Osteocyte (in vitro differentiated cells): ENCODE results near the gene DENND4B. TPM values are rescaled to one million over a fixed set of nuclear protein-coding genes. Genes with fewer than 3 reads are reported as not detected.

Experiments
- DNase-seq: peaks from one replicate; pipeline ENCODE4 v3.0.0; 2021; ENCODE audit warnings: mixed read lengths; ENCODE audit not compliant: unreplicated experiment; ENCODE audit errors: extremely low spot score
- H3K27ac Mint-ChIP-seq: one replicate; pipeline ENCODE4 v1.8.0; 2021; ENCODE audit warnings: mild to moderate bottlenecking, mixed read lengths; ENCODE audit not compliant: unreplicated experiment
- H3K27me3 Mint-ChIP-seq: one replicate; pipeline ENCODE4 v1.8.0; 2021; ENCODE audit warnings: mixed read lengths; ENCODE audit not compliant: unreplicated experiment
- H3K36me3 Mint-ChIP-seq: one replicate; pipeline ENCODE4 v1.8.0; 2021; ENCODE audit warnings: mixed read lengths; ENCODE audit not compliant: unreplicated experiment
- H3K4me1 Mint-ChIP-seq: one replicate; pipeline ENCODE4 v1.8.0; 2021; ENCODE audit warnings: mixed read lengths; ENCODE audit not compliant: unreplicated experiment
- H3K4me3 Mint-ChIP-seq: one replicate; pipeline ENCODE4 v1.8.0; 2021; ENCODE audit warnings: mild to moderate bottlenecking, moderate library complexity, mixed read lengths; ENCODE audit not compliant: unreplicated experiment
- H3K9me3 Mint-ChIP-seq: one replicate; pipeline ENCODE4 v1.8.0; 2021; ENCODE audit warnings: mixed read lengths; ENCODE audit not compliant: unreplicated experiment
- total RNA-seq: library from RNA; stranded (reverse); gene quantifications from 2 replicates; pipeline ENCODE4 v1.2.1, GENCODE V29; 2021
- TF ChIP-seq, protein P1 (sequence below): fragments of 200-600 bp; sonication (generic); IDR thresholded peaks from 2 replicates; pipeline ENCODE4 v1.5.0; 2021; ENCODE audit warnings: antibody characterized with exemption, mild to moderate bottlenecking, moderate library complexity

Gene DENND4B
- total RNA-seq, 1 donor from 2014 or later = 53.1 TPM

DNA sequence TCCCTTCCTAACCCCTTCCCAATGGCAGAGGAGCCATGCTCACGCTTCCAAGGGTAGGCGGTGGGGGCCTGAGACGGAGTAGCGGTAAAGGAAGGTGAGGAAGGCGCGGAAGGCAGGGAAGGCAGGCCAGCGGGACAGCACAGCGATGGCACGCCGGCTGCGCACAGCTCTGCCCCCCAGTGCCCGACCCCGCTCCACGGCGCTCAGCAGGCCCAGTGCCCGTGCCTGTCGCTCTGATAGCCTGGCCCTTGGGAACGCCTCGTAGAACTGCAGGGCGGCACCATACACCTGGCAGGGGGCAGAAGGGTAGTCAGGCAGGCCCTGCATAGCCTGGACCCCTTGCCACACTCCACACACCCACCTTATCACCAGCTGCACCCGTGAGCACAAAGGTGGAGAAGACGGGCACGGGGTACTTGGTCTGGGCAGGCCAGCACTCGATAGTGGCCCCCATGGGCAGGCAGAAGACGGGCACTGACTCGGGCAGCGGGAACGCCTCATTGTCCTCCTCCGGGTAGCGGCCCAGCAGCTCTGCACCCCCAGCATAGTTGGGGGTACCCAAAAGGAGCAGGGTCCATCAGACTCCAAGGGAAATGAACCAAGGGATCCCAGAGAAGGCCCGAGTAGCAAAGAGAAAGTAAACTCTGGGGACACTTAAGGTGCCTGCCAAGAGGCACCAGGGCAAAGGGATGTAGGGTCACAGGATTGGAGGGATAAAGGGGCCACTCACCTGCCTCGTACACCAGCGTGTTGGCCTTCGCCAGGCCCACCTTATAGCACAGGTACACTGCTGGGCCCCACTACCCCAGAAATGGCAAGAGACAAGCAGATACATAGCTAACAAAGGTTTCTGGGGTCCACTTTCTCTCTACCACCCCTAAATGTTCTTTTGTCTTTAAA, 4.4 kb downstream of the DENND4B start:
- TF ChIP-seq, protein P1, sequence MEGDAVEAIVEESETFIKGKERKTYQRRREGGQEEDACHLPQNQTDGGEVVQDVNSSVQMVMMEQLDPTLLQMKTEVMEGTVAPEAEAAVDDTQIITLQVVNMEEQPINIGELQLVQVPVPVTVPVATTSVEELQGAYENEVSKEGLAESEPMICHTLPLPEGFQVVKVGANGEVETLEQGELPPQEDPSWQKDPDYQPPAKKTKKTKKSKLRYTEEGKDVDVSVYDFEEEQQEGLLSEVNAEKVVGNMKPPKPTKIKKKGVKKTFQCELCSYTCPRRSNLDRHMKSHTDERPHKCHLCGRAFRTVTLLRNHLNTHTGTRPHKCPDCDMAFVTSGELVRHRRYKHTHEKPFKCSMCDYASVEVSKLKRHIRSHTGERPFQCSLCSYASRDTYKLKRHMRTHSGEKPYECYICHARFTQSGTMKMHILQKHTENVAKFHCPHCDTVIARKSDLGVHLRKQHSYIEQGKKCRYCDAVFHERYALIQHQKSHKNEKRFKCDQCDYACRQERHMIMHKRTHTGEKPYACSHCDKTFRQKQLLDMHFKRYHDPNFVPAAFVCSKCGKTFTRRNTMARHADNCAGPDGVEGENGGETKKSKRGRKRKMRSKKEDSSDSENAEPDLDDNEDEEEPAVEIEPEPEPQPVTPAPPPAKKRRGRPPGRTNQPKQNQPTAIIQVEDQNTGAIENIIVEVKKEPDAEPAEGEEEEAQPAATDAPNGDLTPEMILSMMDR = no peak
- peaks cover 18% of the 10 kb centered on the region for H3K4me1 Mint-ChIP-seq
- H3K27me3 Mint-ChIP-seq = no peaks in the 10 kb centered on the region
- peaks cover 18% of the 10 kb centered on the region for H3K36me3 Mint-ChIP-seq
- no peak overlapping the region for H3K27ac Mint-ChIP-seq
- DNase-seq = no peak
- H3K9me3 Mint-ChIP-seq = no peaks in the 10 kb centered on the region
- no peak overlapping the region for H3K4me3 Mint-ChIP-seq

DNA sequence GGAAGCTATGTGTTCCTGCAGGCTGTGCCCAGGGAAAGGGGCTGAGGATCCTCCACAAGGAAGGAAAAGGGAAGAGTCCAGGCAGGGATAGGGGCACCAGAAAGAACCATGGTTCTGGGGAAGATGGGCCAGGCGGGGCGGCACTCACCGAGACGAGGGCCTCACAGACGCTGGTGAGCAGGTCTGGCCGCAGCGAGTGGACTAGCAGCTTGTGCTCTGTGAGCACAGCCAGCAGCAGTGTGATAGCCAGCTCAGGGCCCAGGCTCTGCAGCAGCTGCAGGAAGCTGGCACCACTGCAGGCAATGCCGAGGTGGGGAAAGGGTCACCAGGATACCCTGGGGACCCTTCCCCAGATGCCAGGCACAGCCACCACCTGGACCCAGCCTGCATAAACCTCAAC, 5.8 kb downstream of the DENND4B start:
- H3K27me3 Mint-ChIP-seq = no peaks in the 10 kb centered on the region
- H3K4me3 Mint-ChIP-seq = no peak overlapping the region
- peaks cover 15% of the 10 kb centered on the region for H3K4me1 Mint-ChIP-seq
- peaks cover 26% of the 10 kb centered on the region for H3K36me3 Mint-ChIP-seq
- DNase-seq = no peak
- TF ChIP-seq, protein P1 = no peak
- no peak overlapping the region for H3K27ac Mint-ChIP-seq
- H3K9me3 Mint-ChIP-seq = no peaks in the 10 kb centered on the region

DNA sequence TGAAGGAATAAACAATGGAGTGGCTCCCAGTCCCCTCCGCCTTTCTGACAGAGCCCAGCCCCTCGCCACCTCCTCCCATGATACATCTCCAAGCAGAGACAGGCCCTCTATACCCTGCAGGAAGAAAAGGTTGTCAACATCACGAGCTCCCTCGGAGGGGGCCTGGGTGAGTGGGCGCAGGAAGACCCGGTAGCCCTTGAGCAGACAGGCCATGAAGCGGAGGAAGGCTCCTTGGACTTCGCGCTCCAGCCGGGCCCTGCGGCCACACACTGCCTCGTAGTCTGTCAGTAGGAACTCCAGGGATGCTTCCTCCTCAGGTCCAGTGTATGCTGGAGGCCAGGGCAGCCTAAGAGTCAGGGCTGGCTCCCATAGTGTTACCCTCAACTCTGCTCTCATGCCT, 7.0 kb downstream of the DENND4B start:
- H3K27me3 Mint-ChIP-seq = no peaks in the 10 kb centered on the region
- peaks cover 26% of the 10 kb centered on the region for H3K36me3 Mint-ChIP-seq
- no peak for DNase-seq
- no peak overlapping the region for H3K27ac Mint-ChIP-seq
- peaks cover 4% of the 10 kb centered on the region for H3K4me1 Mint-ChIP-seq
- no peaks in the 10 kb centered on the region for H3K9me3 Mint-ChIP-seq
- H3K4me3 Mint-ChIP-seq = no peak overlapping the region
- TF ChIP-seq, protein P1 = no peak

- TF ChIP-seq, protein P1 = no peak
- Mint-ChIP-seq H3K27me3 (no peaks in the 10 kb centered on the region), H3K4me3 (no peak overlapping the region)
Measured at GRCh38 chr1:153938996-153939395, 7.5 kb downstream of the DENND4B start.

GRCh38 chr1:153937331-153937730, 9.2 kb downstream of the DENND4B start:
- DNase-seq = no peak
- no peak overlapping the region for H3K4me3 Mint-ChIP-seq
- H3K4me1 Mint-ChIP-seq = no peaks in the 10 kb centered on the region
- no peaks in the 10 kb centered on the region for H3K27me3 Mint-ChIP-seq
- TF ChIP-seq, protein P1 = no peak
- H3K27ac Mint-ChIP-seq = no peak overlapping the region
- no peaks in the 10 kb centered on the region for H3K9me3 Mint-ChIP-seq
- peaks cover 23% of the 10 kb centered on the region for H3K36me3 Mint-ChIP-seq

More at GRCh38 chr1:153938996-153939395, 7.5 kb downstream of the DENND4B start:
- no peak for DNase-seq
- Mint-ChIP-seq H3K36me3 (peaks cover 26% of the 10 kb centered on the region), H3K9me3 (no peaks in the 10 kb centered on the region), H3K27ac (no peak overlapping the region), H3K4me1 (peaks cover 2% of the 10 kb centered on the region)
